ENCODE results near the gene GIMAP8.

Gene GIMAP8

DNA sequence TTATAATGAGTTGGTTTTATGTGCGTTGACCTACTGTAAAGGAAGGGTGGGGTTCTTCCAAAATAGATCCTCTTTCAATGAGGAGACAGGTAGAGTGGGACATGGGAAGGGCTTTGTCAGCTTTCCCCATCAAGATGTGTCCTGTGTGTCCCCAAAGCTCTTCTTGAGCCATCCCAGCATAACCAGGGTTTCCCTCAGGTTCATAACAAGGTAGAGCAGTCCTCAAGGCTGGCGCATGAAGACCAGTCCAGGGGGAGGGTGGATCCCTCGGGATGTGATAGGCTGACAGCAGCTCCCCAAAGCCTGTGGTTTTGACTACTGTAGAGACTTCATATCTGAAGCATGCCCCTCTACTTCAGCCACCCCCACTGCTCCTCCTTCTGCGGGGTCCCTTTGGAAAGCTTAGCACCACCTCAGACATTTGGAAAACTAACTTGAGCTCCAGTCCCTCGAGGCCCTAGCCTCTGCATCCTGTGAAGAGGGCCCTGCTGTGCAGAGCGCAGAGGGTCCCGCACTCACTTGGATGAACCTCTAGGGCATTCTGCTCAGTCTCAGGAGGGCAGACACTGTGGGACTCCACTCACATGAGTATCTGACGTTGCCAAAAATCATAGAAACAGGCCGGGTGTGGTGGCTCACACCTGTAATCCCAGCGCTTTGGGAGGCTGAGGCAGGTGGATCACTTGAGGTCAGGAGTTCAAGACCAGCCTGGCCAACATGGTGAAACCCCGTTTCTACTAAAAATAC lies 1.1 kb upstream of the GIMAP8 start:
- TF ChIP-seq CTCF (IDR thresholded peaks at IDR 0.05; ENCODE audit: insufficient read depth, low read length) (no peak), POLR2AphosphoS5 (IDR thresholded peaks at IDR 0.05; ENCODE audit: low read depth) (no peak), SPI1 (IDR thresholded peaks at IDR 0.05; ENCODE audit: borderline replicate concordance, low read depth) (no peak), GABPA (IDR thresholded peaks at IDR 0.05; ENCODE audit: low read depth) (no peak)
- TF ChIP-seq, protein P1, sequence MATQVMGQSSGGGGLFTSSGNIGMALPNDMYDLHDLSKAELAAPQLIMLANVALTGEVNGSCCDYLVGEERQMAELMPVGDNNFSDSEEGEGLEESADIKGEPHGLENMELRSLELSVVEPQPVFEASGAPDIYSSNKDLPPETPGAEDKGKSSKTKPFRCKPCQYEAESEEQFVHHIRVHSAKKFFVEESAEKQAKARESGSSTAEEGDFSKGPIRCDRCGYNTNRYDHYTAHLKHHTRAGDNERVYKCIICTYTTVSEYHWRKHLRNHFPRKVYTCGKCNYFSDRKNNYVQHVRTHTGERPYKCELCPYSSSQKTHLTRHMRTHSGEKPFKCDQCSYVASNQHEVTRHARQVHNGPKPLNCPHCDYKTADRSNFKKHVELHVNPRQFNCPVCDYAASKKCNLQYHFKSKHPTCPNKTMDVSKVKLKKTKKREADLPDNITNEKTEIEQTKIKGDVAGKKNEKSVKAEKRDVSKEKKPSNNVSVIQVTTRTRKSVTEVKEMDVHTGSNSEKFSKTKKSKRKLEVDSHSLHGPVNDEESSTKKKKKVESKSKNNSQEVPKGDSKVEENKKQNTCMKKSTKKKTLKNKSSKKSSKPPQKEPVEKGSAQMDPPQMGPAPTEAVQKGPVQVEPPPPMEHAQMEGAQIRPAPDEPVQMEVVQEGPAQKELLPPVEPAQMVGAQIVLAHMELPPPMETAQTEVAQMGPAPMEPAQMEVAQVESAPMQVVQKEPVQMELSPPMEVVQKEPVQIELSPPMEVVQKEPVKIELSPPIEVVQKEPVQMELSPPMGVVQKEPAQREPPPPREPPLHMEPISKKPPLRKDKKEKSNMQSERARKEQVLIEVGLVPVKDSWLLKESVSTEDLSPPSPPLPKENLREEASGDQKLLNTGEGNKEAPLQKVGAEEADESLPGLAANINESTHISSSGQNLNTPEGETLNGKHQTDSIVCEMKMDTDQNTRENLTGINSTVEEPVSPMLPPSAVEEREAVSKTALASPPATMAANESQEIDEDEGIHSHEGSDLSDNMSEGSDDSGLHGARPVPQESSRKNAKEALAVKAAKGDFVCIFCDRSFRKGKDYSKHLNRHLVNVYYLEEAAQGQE (IDR thresholded peaks at IDR 0.05; ENCODE audit: insufficient replicate concordance, low read depth), result no peak
- no peaks in the 10 kb centered on the region for H3K27me3 ChIP-seq (ENCODE audit: insufficient read depth, poor library complexity, severe bottlenecking)

DNA sequence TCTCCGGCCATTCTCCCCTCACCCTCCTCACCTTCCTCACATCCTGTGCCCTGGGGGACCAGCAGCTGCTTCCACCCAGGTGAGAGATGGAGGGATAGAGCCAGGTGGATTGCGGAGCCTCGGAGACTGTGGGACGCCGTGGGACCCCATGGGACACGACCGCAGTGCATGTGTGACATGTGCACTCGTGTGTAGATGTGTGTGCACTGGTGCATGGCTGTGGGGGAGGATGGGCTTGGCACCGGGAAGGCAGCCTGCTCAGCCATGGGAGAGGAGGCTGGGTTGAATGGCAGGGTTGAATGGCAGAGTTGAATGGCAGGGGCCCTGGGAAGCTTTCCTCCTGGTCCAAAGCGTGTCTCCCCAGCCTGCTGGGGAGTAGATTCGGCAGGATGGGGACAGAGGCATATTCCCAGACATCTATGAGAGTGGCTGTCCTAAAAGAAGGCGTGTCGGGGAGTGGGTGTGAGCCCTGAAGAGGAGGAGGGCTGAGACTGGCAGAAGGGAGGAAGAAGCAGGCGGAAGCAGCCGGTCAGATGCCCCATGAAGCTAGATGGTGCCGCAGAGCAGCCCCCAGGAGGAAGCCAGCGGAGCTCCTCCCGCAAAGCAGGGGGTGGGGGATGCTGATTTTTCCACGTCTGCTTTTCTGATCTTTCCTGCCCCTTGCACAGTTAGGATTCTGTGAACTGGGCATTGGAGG lies 815 bp downstream of the GIMAP8 start:
- no peaks in the 10 kb centered on the region for H3K27me3 ChIP-seq (ENCODE audit: insufficient read depth, poor library complexity, severe bottlenecking)
- no peak for DNase-seq (ENCODE audit: low read depth in 1 of 2, low spot score in 1 of 2)
- TF ChIP-seq POLR2AphosphoS5 (IDR thresholded peaks at IDR 0.05; ENCODE audit: low read depth) (no peak), CTCF (IDR thresholded peaks at IDR 0.05; ENCODE audit: insufficient read depth, low read length) (no peak), GABPA (IDR thresholded peaks at IDR 0.05; ENCODE audit: low read depth) (no peak), SPI1 (IDR thresholded peaks at IDR 0.05; ENCODE audit: borderline replicate concordance, low read depth) (no peak)
- TF ChIP-seq, protein P1 (IDR thresholded peaks at IDR 0.05; ENCODE audit: insufficient replicate concordance, low read depth), result no peak
- no peak overlapping the region for H3K4me3 ChIP-seq (replicated peaks; ENCODE audit: insufficient read depth, low read length)
- H3K27ac ChIP-seq (replicated peaks), result no peak overlapping the region

More for the DNA sequence above, 1.1 kb upstream of the GIMAP8 start:
- no peak overlapping the region for H3K27ac ChIP-seq (replicated peaks)
- no peak for DNase-seq (ENCODE audit: low read depth in 1 of 2, low spot score in 1 of 2)
- H3K4me3 ChIP-seq (replicated peaks; ENCODE audit: insufficient read depth, low read length), result no peak overlapping the region

DNA sequence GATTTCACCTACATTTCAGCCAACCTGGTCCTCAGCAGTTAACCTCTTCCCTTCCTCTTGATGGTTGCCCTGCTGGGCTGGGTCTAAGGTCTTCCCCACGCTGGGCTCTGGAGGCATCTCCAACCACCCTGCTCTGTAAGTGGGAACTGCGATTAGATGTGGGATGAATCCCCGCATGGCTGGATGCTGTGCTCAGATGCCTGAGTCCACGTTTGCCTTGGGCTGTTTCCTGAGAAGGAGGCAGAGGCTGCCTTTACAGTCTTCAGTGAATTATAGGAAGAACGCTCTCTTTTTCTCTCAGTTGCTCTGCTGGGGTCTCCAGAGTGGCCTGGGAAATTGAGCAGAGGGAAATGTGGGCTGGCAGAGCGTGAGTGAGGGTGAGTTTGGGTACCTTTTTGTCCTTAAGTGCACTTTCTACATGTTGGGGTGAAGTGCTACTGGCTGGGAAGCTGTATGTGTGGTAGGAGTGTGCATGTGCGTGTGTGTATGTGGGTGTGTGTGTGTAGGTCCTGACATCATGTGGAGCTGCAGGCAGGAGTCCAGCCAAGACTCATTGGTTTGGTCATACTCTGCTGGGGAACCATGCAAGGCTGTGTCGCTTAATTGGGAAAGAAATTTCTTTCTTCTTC lies 1.5 kb downstream of the GIMAP8 start:
- H3K27me3 ChIP-seq (ENCODE audit: insufficient read depth, poor library complexity, severe bottlenecking), result no peaks in the 10 kb centered on the region
- TF ChIP-seq GABPA (IDR thresholded peaks at IDR 0.05; ENCODE audit: low read depth) (no peak), POLR2AphosphoS5 (IDR thresholded peaks at IDR 0.05; ENCODE audit: low read depth) (no peak), CTCF (IDR thresholded peaks at IDR 0.05; ENCODE audit: insufficient read depth, low read length) (no peak), SPI1 (IDR thresholded peaks at IDR 0.05; ENCODE audit: borderline replicate concordance, low read depth) (no peak)
- TF ChIP-seq, protein P1 (IDR thresholded peaks at IDR 0.05; ENCODE audit: insufficient replicate concordance, low read depth), result no peak
- DNase-seq (ENCODE audit: low read depth in 1 of 2, low spot score in 1 of 2), result no peak
- H3K4me3 ChIP-seq (replicated peaks; ENCODE audit: insufficient read depth, low read length), result no peak overlapping the region
- no peak overlapping the region for H3K27ac ChIP-seq (replicated peaks)
